HG02938 (cell line): ENCODE data around the gene ESF1.
"Not testable (repeated sequence)": the region's sequence is repeated elsewhere in the genome, so short reads cannot be mapped to it uniquely, and the experiment has no call there.

Experiments
- ATAC-seq: cut with Tn5 transposase; IDR thresholded peaks from one replicate; pipeline ENCODE4 v1.9.1; 2021; ENCODE audit warnings: mild to moderate bottlenecking, moderate library complexity; ENCODE audit not compliant: unreplicated experiment

The ESF1 gene

DNA sequence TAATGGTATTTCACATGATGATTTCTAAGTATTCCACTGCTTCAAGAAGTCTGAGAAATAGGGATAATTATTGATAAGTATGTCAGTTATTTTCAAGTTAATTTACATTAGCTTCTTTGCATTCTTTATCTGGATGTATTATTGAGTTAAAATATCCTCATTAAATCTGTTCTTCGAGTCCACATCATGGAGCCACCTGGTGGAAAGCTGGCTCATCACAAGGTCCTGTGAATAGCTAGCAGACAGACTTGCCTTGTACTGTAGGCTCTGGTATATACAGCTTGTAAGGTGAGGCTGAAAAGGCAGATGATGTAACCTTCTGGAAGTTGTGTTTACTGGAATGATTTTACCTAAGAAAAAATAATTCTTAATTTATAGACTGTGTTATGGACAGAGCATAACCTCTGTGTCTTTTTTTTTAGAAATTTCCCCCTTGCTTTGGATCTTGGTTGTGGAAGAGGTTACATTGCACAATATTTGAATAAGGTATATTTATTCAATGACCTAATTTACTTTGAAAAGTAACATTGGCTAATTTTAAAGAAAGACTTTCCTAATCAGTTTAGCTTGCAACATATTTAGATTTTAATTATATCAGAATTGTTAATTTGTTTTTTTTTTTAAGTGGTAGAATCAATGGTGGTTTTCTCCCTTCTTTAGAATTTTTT is 3.6 kb upstream of the ESF1 start:
- no peak for ATAC-seq

GRCh38 chr20:13786143-13786828 is 1.6 kb upstream of the ESF1 start:
- no peak for ATAC-seq

DNA sequence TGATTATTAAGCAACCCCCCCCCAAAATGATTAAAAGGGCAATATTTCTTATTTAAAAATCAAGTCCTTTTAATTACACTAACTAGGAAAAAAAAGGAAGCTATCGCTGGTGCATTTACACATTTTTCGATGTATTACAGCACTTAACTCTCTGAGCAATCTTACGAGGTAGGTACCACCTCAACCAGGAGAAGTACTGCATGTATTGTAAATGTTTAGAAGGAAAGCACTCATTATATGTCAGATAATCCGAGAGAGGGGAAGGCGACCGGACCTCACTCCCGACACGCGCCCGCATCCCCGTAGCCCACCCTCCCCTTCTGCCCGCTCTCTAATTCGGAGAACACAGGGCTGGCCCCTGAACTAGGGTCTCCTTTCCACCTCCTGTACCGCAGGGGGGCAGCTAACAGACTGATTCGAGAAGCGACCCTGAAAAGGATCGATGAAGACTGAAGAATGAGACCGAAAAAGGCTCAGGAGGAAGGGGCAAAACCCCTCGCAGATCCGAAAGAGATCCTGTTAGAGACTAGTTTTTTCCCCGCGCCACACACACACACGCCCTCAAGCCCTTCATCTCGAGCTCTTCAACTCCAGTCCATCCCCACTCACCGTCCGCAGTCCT is 337 bp downstream of the ESF1 start:
- ATAC-seq = peak; percentile 12

DNA sequence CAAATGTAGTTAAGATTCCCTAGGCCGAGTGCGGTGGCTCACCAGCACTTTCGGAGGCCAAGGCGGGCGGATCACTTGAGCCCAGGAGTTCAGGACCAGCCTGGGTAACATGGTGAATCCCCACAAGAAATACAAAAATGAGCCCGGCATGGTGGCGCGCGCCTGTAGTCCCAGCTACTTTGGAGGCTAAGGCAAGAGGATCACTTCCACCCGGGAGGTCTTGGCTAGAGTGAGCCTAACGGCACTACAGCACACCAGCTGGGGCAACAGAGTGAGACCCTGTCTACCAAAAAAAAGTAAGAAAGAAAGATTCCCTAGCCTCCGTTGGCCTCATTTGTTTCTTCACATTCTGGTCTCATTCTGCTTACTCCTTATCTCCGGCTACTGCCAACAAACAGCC is 1.2 kb downstream of the ESF1 start:
- no peak for ATAC-seq

- ATAC-seq = no peak
These were observed 5.9 kb downstream of the ESF1 start for GRCh38 chr20:13778827-13779226.

DNA sequence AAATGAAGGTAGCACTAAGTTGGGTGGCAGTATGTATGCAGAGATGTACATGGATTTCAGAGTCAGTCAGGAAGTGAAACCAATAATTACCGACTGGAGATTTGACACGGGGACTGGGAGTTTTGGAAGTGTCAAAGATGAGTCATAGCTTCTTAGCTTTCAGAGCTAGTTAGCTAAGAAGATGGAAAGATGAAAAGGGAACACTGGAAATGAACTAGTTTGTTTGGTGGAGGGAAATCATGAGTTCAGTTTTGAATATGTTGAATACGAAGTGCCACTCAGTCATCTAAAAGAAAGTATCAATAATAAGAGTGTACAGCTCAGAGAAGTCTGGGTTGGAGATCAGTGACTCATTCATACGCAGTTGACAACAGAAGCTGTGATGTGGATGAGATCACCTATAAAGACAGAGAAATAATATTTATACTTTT is 7.5 kb downstream of the ESF1 start:
- ATAC-seq = no peak

DNA sequence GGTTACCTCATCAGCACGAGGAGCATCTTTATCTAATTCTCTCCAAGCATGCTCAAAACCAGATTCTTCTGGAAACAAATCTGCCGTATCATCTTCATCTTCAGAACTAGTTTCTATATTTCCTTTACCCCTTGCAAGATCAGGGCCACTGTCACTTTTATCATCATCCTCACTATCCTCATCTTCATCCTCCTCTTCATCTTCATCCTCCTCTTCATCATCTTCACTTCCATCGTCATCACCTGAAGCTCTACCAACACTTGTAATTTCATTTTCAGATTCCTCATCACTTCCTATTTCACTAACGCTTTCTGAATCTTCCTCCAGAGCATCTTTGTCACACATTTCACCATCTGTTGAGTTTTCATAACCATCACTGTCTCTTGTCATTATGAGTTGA is 8.9 kb downstream of the ESF1 start:
- ATAC-seq = no peak

DNA sequence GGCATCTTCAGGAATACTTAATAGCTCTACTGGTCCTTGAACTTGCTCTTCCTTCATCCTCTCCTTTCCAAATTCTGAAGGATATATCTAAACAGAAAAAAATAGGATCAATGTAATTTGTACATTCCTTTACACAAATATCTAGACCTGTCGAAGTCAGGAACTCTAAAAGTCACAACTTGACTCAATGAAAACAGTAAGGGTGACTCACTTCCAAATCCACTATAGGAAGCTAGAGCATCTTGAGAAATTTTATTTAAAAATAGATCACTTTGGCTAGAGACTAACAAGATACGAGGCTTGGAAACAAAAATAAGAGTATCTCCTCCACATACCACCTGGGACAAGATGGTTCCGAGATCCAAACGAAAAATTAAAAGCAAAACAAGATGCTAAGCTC is 12.2 kb downstream of the ESF1 start:
- ATAC-seq = no peak

DNA sequence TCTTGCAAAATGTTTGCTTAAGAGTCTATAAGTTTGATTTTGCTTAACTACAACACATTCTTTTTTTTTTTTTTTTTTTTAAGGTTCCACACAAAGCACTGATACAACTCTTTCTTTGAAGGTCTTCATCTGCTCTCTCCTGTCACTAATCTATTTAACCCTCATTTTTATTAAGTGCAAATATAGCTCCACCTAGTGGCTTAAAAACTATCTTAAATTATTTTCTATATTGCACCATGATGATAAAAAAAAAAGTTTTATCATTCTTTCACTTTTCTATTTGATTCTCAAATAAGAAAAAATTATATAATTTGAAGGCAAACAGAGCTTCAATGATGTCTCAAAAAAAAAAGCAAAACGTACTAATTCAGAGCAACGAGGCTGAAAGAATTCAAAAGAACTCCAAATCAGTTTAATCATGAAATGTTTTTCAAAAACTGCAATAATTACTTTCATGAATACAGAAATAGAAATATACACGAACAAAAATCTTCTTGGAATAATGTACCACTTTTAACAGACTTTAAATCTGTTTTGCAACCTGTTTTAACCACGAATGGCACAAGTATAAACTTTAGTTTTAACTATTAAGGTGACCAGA is 12.8 kb downstream of the ESF1 start:
- ATAC-seq = no peak

DNA sequence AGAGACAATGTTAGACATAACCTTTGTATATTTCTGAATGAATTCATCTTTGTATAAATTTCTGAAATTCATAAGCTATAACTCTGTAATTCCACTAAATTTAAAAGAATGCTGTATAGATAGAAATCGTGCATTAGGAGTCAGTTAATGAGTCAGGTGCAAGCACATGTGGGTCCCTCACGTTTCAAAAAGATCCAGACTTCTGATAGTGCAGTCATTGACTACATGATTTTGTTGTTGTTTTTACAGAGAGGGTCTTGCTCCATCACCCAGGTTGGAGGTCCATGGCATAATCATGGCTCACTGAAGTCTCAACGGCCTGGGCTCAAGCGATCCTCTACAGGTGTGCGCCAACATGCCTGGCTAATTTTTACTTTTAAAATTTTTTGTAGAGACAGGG is 14.6 kb downstream of the ESF1 start:
- ATAC-seq = no peak

DNA sequence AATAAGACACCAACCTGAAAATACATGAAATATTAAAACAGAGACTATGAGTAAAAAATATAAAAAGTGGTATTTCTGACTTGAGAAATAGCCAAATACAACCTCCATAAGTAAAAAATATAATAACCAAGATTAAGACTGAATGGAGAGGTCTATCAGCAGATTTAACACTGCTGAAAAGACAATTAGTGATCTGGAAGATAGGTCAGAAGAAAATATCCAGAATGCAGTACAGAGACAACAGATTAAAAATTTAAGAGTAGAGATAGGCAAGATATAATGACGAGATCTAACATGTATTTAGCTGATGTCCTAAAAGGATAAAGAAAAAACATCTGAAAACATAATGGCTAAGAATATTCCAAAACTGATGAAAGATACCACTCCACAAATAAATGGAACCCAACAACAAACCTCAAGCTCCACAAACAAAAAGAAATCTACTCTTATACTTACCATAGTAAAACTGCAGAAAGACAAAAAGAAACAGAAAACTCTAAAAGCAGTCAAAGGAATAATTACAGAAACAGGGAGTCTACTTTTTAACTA is 18.8 kb downstream of the ESF1 start:
- ATAC-seq = no peak

DNA sequence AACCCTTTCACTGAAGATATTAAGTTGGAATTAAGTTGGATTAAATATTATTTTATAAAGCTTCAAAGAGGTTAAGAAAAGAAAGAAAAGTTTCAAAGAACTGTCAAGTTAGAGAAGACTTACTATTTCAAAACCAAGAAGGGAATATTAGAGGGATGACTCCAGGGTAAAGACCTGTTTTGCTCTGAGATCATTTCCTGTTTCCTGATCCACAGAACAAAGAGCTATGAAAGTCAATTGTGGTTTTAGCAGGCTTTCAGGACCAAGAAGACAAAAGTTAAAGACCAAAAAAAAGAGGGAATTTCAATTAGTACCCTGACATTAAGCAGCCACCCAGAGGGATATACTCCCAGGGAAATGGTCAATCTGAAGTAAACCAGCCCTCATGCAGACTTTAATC is 19.4 kb downstream of the ESF1 start:
- ATAC-seq = no peak

DNA sequence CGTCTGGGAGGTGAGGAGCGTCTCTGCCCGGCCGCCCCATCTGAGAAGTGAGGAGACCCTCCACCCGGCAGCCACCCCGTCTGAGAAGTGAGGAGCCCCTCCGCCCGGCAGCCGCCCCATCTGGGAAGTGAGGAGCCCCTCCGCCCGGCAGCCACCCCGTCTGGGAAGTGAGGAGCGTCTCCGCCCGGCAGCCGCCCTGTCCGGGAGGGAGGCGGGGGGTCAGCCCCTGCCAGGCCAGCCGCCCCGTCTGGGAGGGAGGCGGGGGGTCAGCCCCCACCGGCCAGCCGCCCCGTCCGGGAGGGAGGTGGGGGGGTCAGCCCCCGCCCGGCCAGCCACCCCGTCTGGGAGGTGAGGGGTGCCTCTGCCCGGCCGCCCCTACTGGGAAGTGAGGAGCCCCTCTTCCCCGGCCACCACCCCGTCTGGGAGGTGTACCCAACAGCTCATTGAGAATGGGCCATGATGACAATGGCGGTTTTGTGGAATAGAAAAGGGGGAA is 24.2 kb downstream of the ESF1 start:
- ATAC-seq = not testable (repeated sequence)

DNA sequence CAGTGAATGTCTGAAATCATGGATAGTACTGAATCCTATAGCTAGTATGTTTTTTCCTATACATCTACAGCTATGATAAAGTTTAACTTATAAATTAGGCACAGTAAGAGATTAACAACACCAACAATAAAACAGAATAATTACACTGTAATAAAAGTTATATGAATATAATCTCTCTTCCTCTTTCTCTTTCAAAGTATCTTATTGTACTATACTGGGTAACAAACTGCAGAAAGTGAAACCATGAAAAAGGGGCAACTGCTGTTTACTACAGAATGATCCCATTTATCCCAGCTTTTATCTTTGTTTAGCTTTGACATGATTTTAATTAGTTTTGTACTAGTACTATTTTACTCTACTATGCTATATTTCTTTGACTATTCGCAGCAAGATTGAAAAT is 25.8 kb downstream of the ESF1 start:
- no peak for ATAC-seq

DNA sequence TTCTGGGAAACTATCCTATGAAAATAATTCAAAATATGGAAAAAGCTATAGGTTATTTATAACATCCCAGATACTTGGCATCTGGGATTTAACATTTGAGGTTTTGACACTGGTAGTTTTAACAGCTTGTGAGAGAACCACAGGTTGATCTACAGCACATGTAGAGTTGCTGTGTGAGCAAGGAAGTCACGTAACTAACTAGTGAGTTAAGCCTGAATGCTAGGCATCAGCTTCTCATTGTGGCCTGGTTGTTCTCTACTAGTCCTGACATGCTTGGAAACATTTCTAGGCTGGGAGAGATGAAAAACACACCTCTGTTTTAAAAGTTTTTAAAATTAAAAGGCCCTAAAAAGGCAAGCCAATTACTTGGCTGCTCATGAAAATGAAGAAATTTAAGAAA is 28.2 kb downstream of the ESF1 start:
- ATAC-seq = no peak

- ATAC-seq = no peak
These were observed 28.9 kb downstream of the ESF1 start for GRCh38 chr20:13755809-13756208.

DNA sequence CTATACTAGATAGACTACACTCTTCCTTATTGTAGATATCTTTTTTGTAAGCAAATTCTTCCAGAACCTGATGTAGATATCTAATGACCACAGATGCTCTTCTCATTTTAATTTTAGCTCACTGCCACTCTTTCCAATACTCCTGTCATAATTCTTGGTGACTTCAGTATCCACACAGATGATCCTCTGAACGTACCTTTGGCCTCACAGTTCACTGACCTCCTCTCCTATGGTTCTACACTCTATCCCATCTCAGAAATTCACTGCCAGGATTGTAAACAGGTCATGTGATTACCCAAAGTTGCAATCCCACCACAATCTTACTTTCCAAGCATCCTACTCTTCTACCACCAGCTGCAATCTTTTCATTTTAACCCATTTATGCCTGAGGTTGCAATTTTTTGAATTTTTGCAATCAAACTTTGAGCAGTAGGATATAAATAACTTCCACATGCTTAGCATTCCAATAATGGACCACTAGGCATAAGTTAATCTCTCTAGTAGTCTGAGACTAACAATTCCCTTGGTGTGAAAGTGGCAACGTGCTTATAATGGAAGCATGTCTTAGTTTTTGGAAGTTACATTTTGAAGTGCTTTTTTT is 31.2 kb downstream of the ESF1 start:
- ATAC-seq = no peak

DNA sequence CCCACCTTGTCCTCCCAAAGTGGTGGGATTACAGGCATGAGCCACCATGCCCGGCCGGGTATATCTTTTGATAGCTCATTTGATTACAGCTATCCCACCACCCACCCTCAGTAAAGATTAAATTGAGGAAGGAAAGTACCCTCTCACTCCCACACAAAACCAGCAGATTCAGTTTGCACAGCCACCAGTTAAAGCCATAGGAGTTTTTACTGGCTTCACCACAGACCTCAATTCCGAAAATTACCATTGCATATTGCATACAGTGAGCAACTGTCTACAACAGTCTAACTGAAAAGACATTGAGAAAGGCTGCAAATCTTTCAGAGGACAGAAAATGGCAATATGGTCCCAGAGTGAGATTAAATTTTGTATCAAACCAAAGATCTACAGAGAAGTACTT is 34.9 kb downstream of the ESF1 start:
- no peak for ATAC-seq

DNA sequence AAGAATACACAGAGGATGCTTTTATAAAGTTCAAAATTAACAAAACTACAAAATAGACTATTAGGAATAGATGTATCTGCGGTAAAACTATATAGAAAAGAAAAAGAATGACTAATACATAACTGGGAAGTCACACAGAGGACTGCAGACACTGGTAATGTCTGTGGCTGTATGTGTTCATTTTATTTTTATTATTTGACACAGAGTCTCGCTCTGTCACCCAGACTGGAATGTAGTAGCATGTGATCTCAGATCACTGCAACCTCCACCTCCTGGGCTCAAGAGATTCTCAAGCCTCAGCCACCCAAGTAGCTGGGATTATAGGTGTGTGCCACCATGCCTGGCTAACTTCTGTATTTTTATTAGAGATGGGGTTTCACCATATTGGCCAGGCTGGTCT is 38.9 kb downstream of the ESF1 start:
- ATAC-seq = no peak

- ATAC-seq = no peak
These were observed 40.4 kb downstream of the ESF1 start for GRCh38 chr20:13744352-13744751.

DNA sequence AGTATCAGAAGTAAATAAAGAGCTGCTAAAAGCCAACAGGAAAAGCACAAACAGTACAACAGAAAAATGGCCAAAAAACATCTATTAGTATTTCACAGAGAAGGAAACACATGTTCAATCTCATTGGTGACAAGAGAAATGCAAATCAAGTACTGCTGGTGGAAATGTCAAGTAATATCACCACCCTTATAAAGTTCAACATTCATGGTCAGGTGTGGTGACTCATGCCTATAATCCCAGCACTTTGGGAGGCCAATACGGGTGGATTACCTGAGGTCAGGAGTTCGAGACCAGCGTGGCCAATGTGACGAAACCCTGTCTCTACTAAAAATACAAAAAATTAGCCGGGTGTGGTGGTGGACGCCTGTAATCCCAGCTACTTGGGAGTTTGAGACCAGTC is 42.8 kb downstream of the ESF1 start:
- ATAC-seq = no peak
